A549 (cell line): ENCODE data around the gene IL17RA. TPM values are rescaled to one million over a fixed set of nuclear protein-coding genes. Genes with fewer than 3 reads are reported as not detected.

Experiments used
- ATAC-seq, 2 experiments: fragments of 200-7000 bp in 1 of 2; fragments of >200 bp in 1 of 2; cut with Nextera tagmentation in 1 of 2; cut with Tn5 transposase in 1 of 2; 3 replicates each; pipeline versions ENCODE4 v1.8.0 to v1.9.1; 2018 to 2020; ENCODE audit warnings: mild to moderate bottlenecking in 1 of 2, moderate library complexity in 1 of 2
- CTCF ChIA-PET: fragments of 300-600 bp; sonication (Branson Sonifier 250); formaldehyde crosslinking; extraction: SDS; loops from one replicate; lab custom pipeline; 2021; ENCODE audit warnings: antibody characterized with exemption, inconsistent platforms; lab: Yijun Ruan, JAX
- POLR2A ChIA-PET: fragments of 350-600 bp; formaldehyde crosslinking; extraction: SDS; loops from one replicate; lab custom pipeline; 2021; ENCODE audit warnings: antibody characterized with exemption, inconsistent platforms; lab: Yijun Ruan, JAX
- DNase-seq, 2 experiments: peaks; one replicate each; pipeline versions ENCODE4 v3.0.0 to v3.0.0-alpha.2; 2011 to 2016; ENCODE audit warnings: low read depth in 1 of 2, low spot score in 1 of 2
- FAIRE-seq: peaks from 2 replicates; lab custom pipeline; 2011; peaks lifted over from hg19 to GRCh38; lab: Jason Lieb, UNC
- H3K27ac ChIP-seq, 2 experiments: fragments of >200 bp; sonication (Bioruptor Twin); formaldehyde crosslinking; 3 replicates each; pipeline ENCODE4 v1.5.1; 2016 to 2017
- H3K4me1 ChIP-seq: fragments of >200 bp; sonication (Bioruptor Twin); formaldehyde crosslinking; 3 replicates; pipeline ENCODE4 v1.6.1; 2016
- H3K4me2 ChIP-seq: fragments of >200 bp; sonication (Bioruptor Twin); formaldehyde crosslinking; 3 replicates; pipeline ENCODE4 v1.6.1; 2016
- H3K4me3 ChIP-seq: fragments of >200 bp; sonication (Bioruptor Twin); formaldehyde crosslinking; 3 replicates; pipeline ENCODE4 v1.5.1; 2016
- H3K9me3 ChIP-seq: fragments of >200 bp; sonication (Bioruptor Twin); formaldehyde crosslinking; 3 replicates; pipeline ENCODE4 v1.6.1; 2016
- CBX8 ChIP-seq: fragments of 200-600 bp; sonication (generic); IDR thresholded peaks from 2 replicates; pipeline ENCODE4 v1.6.1; 2016
- CEBPB ChIP-seq, 2 experiments: fragments of >200 bp in 1 of 2; sonication (Bioruptor Twin) in 1 of 2; formaldehyde crosslinking in 1 of 2; IDR thresholded peaks; 2 replicates each; pipeline ENCODE4 v1.6.1; 2012 to 2016
- CHD2 ChIP-seq: fragments of 150-350 bp; IDR thresholded peaks from 2 replicates; pipeline ENCODE4 v1.6.1; 2014; ENCODE audit warnings: low read length; ENCODE audit not compliant: partially characterized antibody
- EHF ChIP-seq: fragments of 250-450 bp; sonication (Bioruptor Pico); IDR thresholded peaks from 2 replicates; pipeline ENCODE4 v1.5.0; 2020; ENCODE audit warnings: mild to moderate bottlenecking
- ESRRA ChIP-seq: fragments of 150-350 bp; IDR thresholded peaks from 2 replicates; pipeline ENCODE4 v1.6.1; 2014; ENCODE audit warnings: mild to moderate bottlenecking, low read length, borderline replicate concordance
- FOSB ChIP-seq: fragments of 250-450 bp; sonication (Bioruptor Pico); IDR thresholded peaks from 2 replicates; pipeline ENCODE4 v1.5.0; 2020; ENCODE audit warnings: mild to moderate bottlenecking, moderate library complexity
- FOXS1 ChIP-seq: fragments of 250-450 bp; sonication (Bioruptor Pico); IDR thresholded peaks from 2 replicates; pipeline ENCODE4 v1.5.0; 2020; ENCODE audit warnings: mild to moderate bottlenecking, moderate library complexity
- HES2 ChIP-seq: fragments of >200 bp; sonication (Bioruptor Twin); formaldehyde crosslinking; IDR thresholded peaks from 2 replicates; pipeline ENCODE4 v1.6.1; 2016
- HOXB13 ChIP-seq: fragments of 250-450 bp; sonication (Bioruptor Pico); IDR thresholded peaks from 2 replicates; pipeline ENCODE4 v1.5.0; 2020; ENCODE audit warnings: low read depth, mild to moderate bottlenecking, moderate library complexity
- HOXB5 ChIP-seq: fragments of 250-450 bp; sonication (Bioruptor Pico); IDR thresholded peaks from 2 replicates; pipeline ENCODE4 v1.5.0; 2020; ENCODE audit warnings: mild to moderate bottlenecking, moderate library complexity
- NR3C1 ChIP-seq: fragments of >200 bp; sonication (Bioruptor Twin); formaldehyde crosslinking; IDR thresholded peaks from 3 replicates; pipeline ENCODE4 v1.6.1; 2017
- PHF8 ChIP-seq: fragments of 200-600 bp; sonication (generic); IDR thresholded peaks from 2 replicates; pipeline ENCODE4 v1.6.1; 2016; ENCODE audit warnings: low read depth, mild to moderate bottlenecking, antibody characterized with exemption, moderate library complexity, borderline replicate concordance
- REST ChIP-seq: fragments of 200-600 bp; sonication (generic); IDR thresholded peaks from 2 replicates; pipeline ENCODE4 v1.6.1; 2016; ENCODE audit warnings: antibody characterized with exemption, mild to moderate bottlenecking, moderate library complexity
- SMC3 ChIP-seq: fragments of >200 bp; sonication (Bioruptor Twin); formaldehyde crosslinking; IDR thresholded peaks from 3 replicates; pipeline ENCODE4 v1.6.1; 2018; ENCODE audit warnings: inconsistent platforms
- WGBS: methylation state at CpG from one replicate; pipeline ENCODE4 v1.1.6; 2017; ENCODE audit errors: missing lambda C conversion rate; 5-methylcytosine and 5-hydroxymethylcytosine counted together
- polyA plus RNA-seq, 4 experiments: library from polyadenylated mRNA; depleted of rRNA in 3 of 4; stranded (reverse); fragments of >200 nt; fragmentation: RNase III in 1 of 4; extraction: RNeasy Plus Mini Kit Qiagen cat#74134 plus additional on column Dnase treatment in 1 of 4; gene quantifications; 2 replicates in 3 of 4; 3 replicates in 1 of 4; pipeline ENCODE4 v1.2.3, GENCODE V29; 2011 to 2017
- TF ChIP-seq, protein P1 (sequence below): fragments of 150-350 bp; IDR thresholded peaks from 2 replicates; pipeline ENCODE4 v1.6.1; 2014; ENCODE audit warnings: low read depth, mild to moderate bottlenecking, low read length
- TF ChIP-seq, protein P2 (sequence below): fragments of 250-450 bp; sonication (Bioruptor Pico); IDR thresholded peaks from 2 replicates; pipeline ENCODE4 v1.5.0; 2020; ENCODE audit warnings: low read depth, mild to moderate bottlenecking, moderate library complexity

IL17RA gene
- polyA plus RNA-seq, 2 of the 4 experiments (the other 2 are of a cell fraction), result 4.3 to 6.4 TPM

- TF ChIP-seq, protein P1, sequence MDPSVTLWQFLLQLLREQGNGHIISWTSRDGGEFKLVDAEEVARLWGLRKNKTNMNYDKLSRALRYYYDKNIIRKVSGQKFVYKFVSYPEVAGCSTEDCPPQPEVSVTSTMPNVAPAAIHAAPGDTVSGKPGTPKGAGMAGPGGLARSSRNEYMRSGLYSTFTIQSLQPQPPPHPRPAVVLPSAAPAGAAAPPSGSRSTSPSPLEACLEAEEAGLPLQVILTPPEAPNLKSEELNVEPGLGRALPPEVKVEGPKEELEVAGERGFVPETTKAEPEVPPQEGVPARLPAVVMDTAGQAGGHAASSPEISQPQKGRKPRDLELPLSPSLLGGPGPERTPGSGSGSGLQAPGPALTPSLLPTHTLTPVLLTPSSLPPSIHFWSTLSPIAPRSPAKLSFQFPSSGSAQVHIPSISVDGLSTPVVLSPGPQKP, result no peak
- no peak for TF ChIP-seq HOXB5 (CRISPR knock-in tag)
- no peak for TF ChIP-seq EHF (CRISPR knock-in tag)
- TF ChIP-seq CHD2, result no peak
- TF ChIP-seq, all 56 proteins: peak for 0
These were observed 2.1 kb downstream of the IL17RA start (continued) for GRCh38 chr22:17086788-17087497.

GRCh38 chr22:17087498-17088131 lies 2.8 kb downstream of the IL17RA start:
- no peak for DNase-seq
- CTCF ChIA-PET, result interaction anchor here (1.6 to 3.7 kb wide), 2 partner anchors 84 to 414 kb away, joined by 4 to 11 read pairs; no protein-coding TSS in a partner anchor
- Histone ChIP-seq H3K4me3 (no peak overlapping the region), H3K4me1 (peaks cover 3% of the 10 kb centered on the region; the same call in 1 of the 3 replicates), H3K27ac (no peak overlapping the region), H3K9me3 (no peaks in the 10 kb centered on the region), H3K4me2 (no peak overlapping the region)
- no peak for ATAC-seq
- FAIRE-seq, result no peak
- POLR2A ChIA-PET, result no interaction called here
- TF ChIP-seq REST (no peak), CEBPB (IDR thresholded peaks at IDR 0.05) (no peak), CBX8 (no peak), FOXS1 (CRISPR knock-in tag) (no peak), HOXB13 (CRISPR knock-in tag) (no peak), ESRRA (no peak), NR3C1 (no peak), SMC3 (no peak), FOSB (no peak), PHF8 (no peak), HES2 (no peak), HOXB5 (CRISPR knock-in tag) (no peak)
- TF ChIP-seq, protein P1, result no peak
- TF ChIP-seq, protein P2, sequence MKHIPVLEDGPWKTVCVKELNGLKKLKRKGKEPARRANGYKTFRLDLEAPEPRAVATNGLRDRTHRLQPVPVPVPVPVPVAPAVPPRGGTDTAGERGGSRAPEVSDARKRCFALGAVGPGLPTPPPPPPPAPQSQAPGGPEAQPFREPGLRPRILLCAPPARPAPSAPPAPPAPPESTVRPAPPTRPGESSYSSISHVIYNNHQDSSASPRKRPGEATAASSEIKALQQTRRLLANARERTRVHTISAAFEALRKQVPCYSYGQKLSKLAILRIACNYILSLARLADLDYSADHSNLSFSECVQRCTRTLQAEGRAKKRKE (CRISPR knock-in tag), result no peak
- 94% methylated on average over 12 of the region's 12 CpGs for WGBS
